HCT116 (cell line): ENCODE measurements around the gene ZPR1. TPM values are rescaled to one million over a fixed set of nuclear protein-coding genes. Genes with fewer than 3 reads are reported as not detected.
A peak's percentile ranks its signal among the peaks of the same experiment; 100 is the strongest.

ENCODE experiments used
- ATAC-seq: fragments of 200-7000 bp; cut with Tn5 transposase; 2 replicates; pipeline ENCODE4 v1.9.1; 2020; ENCODE audit warnings: mild to moderate bottlenecking, moderate library complexity
- BruUV-seq: library from RNA; stranded (reverse); fragments of 400-500 nt; replicated peaks from 2 replicates; lab custom pipeline; 2021; lab: Mats Ljungman, UMichigan
- CTCF ChIA-PET: fragments of 300-600 bp; sonication (Branson Sonifier 250); formaldehyde crosslinking; loops from one replicate; lab custom pipeline; 2021; ENCODE audit warnings: antibody characterized with exemption; lab: Charles Lee
- POLR2A ChIA-PET: fragments of 300-600, 350-600 bp; sonication (Branson Sonifier 250); formaldehyde crosslinking; loops from one replicate; lab custom pipeline; 2021; ENCODE audit warnings: antibody characterized with exemption; lab: Charles Lee
- RAD21 ChIA-PET, 2 experiments: fragments of 300-600 bp; sonication (Branson Sonifier 250); formaldehyde crosslinking; loops; one replicate each; lab custom pipeline; 2023; ENCODE audit warnings: low total read pairs in 2 of 2; ENCODE audit not compliant: uncharacterized antibody in 2 of 2, unreplicated experiment in 2 of 2, low non-redundant PET in 1 of 2; lab: Charles Lee
- DNase-seq: peaks from one replicate; pipeline ENCODE4 v3.0.0-alpha.2; 2010; ENCODE audit warnings: low read depth, low spot score
- H2AFZ ChIP-seq: fragments of 200-600 bp; shearing (Covaris generic), sonication (generic); 2 replicates; pipeline ENCODE4 v1.6.1; 2017; ENCODE audit warnings: low read depth, mixed run types, mixed read lengths, antibody characterized with exemption, low read length; ENCODE audit not compliant: poor library complexity, severe bottlenecking
- H3K27ac ChIP-seq: 2 replicates; pipeline ENCODE4 v1.5.1; 2012; ENCODE audit warnings: low read depth, low read length
- H3K27me3 ChIP-seq: fragments of 200-600 bp; sonication (generic); 2 replicates; pipeline ENCODE4 v1.6.1; 2016; ENCODE audit warnings: mixed run types, low read length, mixed read lengths; ENCODE audit not compliant: insufficient read depth
- H3K36me3 ChIP-seq, 2 experiments: fragments of 200-500 bp in 1 of 2; fragments of 200-600 bp in 1 of 2; sonication (Bioruptor generic) in 1 of 2; sonication (generic) in 1 of 2; 2 replicates each; pipeline versions ENCODE4 v1.5.1 to v1.6.1; 2014 to 2016; ENCODE audit warnings: low read length in 2 of 2, inconsistent platforms in 1 of 2, mixed read lengths in 1 of 2, mixed run types in 1 of 2; ENCODE audit not compliant: insufficient read depth in 2 of 2, control insufficient read depth in 1 of 2
- H3K4me1 ChIP-seq, 2 experiments: fragments of 200-600 bp in 1 of 2; sonication (generic) in 1 of 2; 2 replicates each; pipeline versions ENCODE4 v1.5.1 to v1.6.1; 2012 to 2017; ENCODE audit warnings: low read length in 2 of 2, inconsistent platforms in 1 of 2, mild to moderate bottlenecking in 1 of 2, mixed read lengths in 1 of 2, mixed run types in 1 of 2, moderate library complexity in 1 of 2; ENCODE audit not compliant: insufficient read depth in 2 of 2, control insufficient read depth in 1 of 2
- H3K4me2 ChIP-seq: fragments of 200-600 bp; sonication (generic); 2 replicates; pipeline ENCODE4 v1.6.1; 2017; ENCODE audit warnings: mixed run types, low read length, mixed read lengths
- H3K4me3 ChIP-seq, 2 experiments: fragments of 200-600 bp in 1 of 2; sonication (generic) in 1 of 2; replicated peaks in 1 of 2; 2 replicates each; pipeline ENCODE4 v1.5.1; 2011 to 2016; ENCODE audit warnings: low read length in 2 of 2, control low read depth in 1 of 2, low read depth in 1 of 2, mild to moderate bottlenecking in 1 of 2, mixed read lengths in 1 of 2, mixed run types in 1 of 2
- H3K79me2 ChIP-seq: fragments of 200-600 bp; sonication (generic); 2 replicates; pipeline ENCODE4 v1.6.1; 2017; ENCODE audit warnings: mild to moderate bottlenecking, mixed run types, low read length, moderate library complexity, mixed read lengths; ENCODE audit not compliant: insufficient read depth
- H3K9ac ChIP-seq: fragments of 200-600 bp; sonication (generic); 2 replicates; pipeline ENCODE4 v1.6.1; 2016; ENCODE audit warnings: low read length, mixed read lengths
- H3K9me2 ChIP-seq: fragments of 200-600 bp; sonication (generic), shearing (Covaris generic); 2 replicates; pipeline ENCODE4 v1.6.1; 2017; ENCODE audit warnings: mixed run types, mild to moderate bottlenecking, moderate library complexity; ENCODE audit not compliant: insufficient read depth
- H3K9me3 ChIP-seq, 2 experiments: fragments of 200-500 bp in 1 of 2; fragments of 200-600 bp in 1 of 2; sonication (Bioruptor generic) in 1 of 2; sonication (generic) in 1 of 2; 2 replicates each; pipeline ENCODE4 v1.6.1; 2014 to 2017; ENCODE audit warnings: low read length in 2 of 2, mixed read lengths in 2 of 2, inconsistent platforms in 1 of 2, low read depth in 1 of 2, mild to moderate bottlenecking in 1 of 2, mixed run types in 1 of 2, moderate library complexity in 1 of 2; ENCODE audit not compliant: control insufficient read depth in 1 of 2, insufficient read depth in 1 of 2
- H4K20me1 ChIP-seq: fragments of 200-600 bp; sonication (generic), shearing (Covaris generic); 2 replicates; pipeline ENCODE4 v1.6.1; 2017; ENCODE audit warnings: mixed run types, mild to moderate bottlenecking, moderate library complexity; ENCODE audit not compliant: insufficient read depth
- CEBPB ChIP-seq: IDR thresholded peaks from 2 replicates; pipeline ENCODE4 v1.6.1; 2012; ENCODE audit warnings: low read depth
- EGR1 ChIP-seq: IDR thresholded peaks from 2 replicates; pipeline ENCODE4 v1.6.1; 2012; ENCODE audit warnings: low read depth
- ELF1 ChIP-seq: IDR thresholded peaks from 2 replicates; pipeline ENCODE4 v1.6.1; 2012; ENCODE audit warnings: low read depth, borderline replicate concordance
- EZH2phosphoT487 ChIP-seq: fragments of 200-600 bp; IDR thresholded peaks from 2 replicates; pipeline ENCODE4 v1.6.1; 2018; ENCODE audit warnings: antibody characterized with exemption, borderline replicate concordance
- FOSL1 ChIP-seq: IDR thresholded peaks from 2 replicates; pipeline ENCODE4 v1.6.1; 2012; ENCODE audit warnings: low read depth
- RAD21 ChIP-seq: IDR thresholded peaks from 2 replicates; pipeline ENCODE4 v1.6.1; 2012; ENCODE audit warnings: low read depth, mild to moderate bottlenecking
- SIN3A ChIP-seq: IDR thresholded peaks from 2 replicates; pipeline ENCODE4 v1.6.1; 2012; ENCODE audit warnings: low read depth
- SP1 ChIP-seq: IDR thresholded peaks from 2 replicates; pipeline ENCODE4 v1.6.1; 2012; ENCODE audit warnings: low read depth
- SRF ChIP-seq: IDR thresholded peaks from 2 replicates; pipeline ENCODE4 v1.6.1; 2012; ENCODE audit warnings: low read depth
- TCF7L2 ChIP-seq: IDR thresholded peaks from 2 replicates; pipeline ENCODE4 v1.7.0; 2011; ENCODE audit warnings: borderline replicate concordance, inconsistent platforms; ENCODE audit not compliant: insufficient read depth, insufficient read length; ENCODE audit errors: extremely low read depth
- YY1 ChIP-seq: IDR thresholded peaks from 2 replicates; pipeline ENCODE4 v1.6.1; 2011; ENCODE audit warnings: low read length, low read depth, moderate library complexity, mild to moderate bottlenecking; ENCODE audit not compliant: insufficient replicate concordance; ENCODE audit errors: extremely low read depth
- intact Hi-C: fragments of 100-400 bp; cut with micrococcal nuclease; formaldehyde crosslinking; loops from 2 replicates; pipeline ENCODE4 v1.10.0; 2022
- total RNA-seq: library from RNA; stranded (reverse); gene quantifications from one replicate; pipeline ENCODE4 v1.2.1, GENCODE V29; 2021; ENCODE audit not compliant: unreplicated experiment
- TF ChIP-seq, protein P1 (sequence below): IDR thresholded peaks from 2 replicates; pipeline ENCODE4 v1.6.1; 2011; ENCODE audit warnings: mild to moderate bottlenecking, low read length, moderate library complexity; ENCODE audit not compliant: insufficient replicate concordance; ENCODE audit errors: extremely low read depth
- TF ChIP-seq, protein P2 (sequence below), 3 experiments: fragments of 200-600 bp in 1 of 3; sonication (generic) in 1 of 3; IDR thresholded peaks in 2 of 3; conservative IDR thresholded peaks in 1 of 3; 2 replicates each; pipeline ENCODE4 v1.5.1; 2012 to 2017; ENCODE audit warnings: low read depth in 2 of 3, low read length in 2 of 3, antibody characterized with exemption in 1 of 3, borderline replicate concordance in 1 of 3, control low read depth in 1 of 3, mild to moderate bottlenecking in 1 of 3, mixed read lengths in 1 of 3, mixed run types in 1 of 3, moderate library complexity in 1 of 3; ENCODE audit not compliant: insufficient read depth in 1 of 3
- TF ChIP-seq, protein P3 (sequence below): IDR thresholded peaks from 2 replicates; pipeline ENCODE4 v1.6.1; 2012
- TF ChIP-seq, protein P4 (sequence below): IDR thresholded peaks from 2 replicates; pipeline ENCODE4 v1.6.1; 2012

The ZPR1 gene
- total RNA-seq, 1 experiment from 2014 or later: 56.3 TPM

DNA sequence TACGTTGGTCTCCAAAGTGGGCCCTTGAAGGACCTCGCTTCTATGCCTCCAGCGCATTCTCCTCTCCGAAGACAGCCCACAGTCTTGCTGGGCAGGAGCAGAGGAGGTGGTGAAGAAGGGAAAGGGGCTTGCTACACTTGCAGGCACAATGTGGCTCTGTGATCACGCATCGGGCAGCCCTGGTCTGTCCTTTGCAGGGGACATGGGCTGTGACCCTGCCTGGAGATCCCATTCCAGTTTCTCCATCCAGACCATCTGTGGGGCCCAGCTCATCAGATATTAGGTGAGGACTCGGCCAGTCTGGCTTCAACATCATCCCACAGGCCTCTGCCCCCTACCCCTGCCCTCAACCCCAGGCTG is 48.8 kb upstream of the ZPR1 start:
- Histone ChIP-seq H3K27me3 (no peaks in the 10 kb centered on the region), H3K27ac (peak overlapping the region; percentile 15; the same call in 1 of the 2 replicates), H4K20me1 (no peaks in the 10 kb centered on the region), H3K9ac (no peak overlapping the region), H3K9me3 (no peaks in the 10 kb centered on the region), H3K9me2 (no peaks in the 10 kb centered on the region), H3K4me2 (peak overlapping the region; percentile 75; the same call in 1 of the 2 replicates), H3K79me2 (no peaks in the 10 kb centered on the region), H3K4me3 (no peak overlapping the region), H2AFZ (no peak overlapping the region), H3K4me1 (peaks cover 8 to 15% of the 10 kb centered on the region in 2 experiments), H3K36me3 (no peaks in the 10 kb centered on the region)
- TF ChIP-seq, protein P1, sequence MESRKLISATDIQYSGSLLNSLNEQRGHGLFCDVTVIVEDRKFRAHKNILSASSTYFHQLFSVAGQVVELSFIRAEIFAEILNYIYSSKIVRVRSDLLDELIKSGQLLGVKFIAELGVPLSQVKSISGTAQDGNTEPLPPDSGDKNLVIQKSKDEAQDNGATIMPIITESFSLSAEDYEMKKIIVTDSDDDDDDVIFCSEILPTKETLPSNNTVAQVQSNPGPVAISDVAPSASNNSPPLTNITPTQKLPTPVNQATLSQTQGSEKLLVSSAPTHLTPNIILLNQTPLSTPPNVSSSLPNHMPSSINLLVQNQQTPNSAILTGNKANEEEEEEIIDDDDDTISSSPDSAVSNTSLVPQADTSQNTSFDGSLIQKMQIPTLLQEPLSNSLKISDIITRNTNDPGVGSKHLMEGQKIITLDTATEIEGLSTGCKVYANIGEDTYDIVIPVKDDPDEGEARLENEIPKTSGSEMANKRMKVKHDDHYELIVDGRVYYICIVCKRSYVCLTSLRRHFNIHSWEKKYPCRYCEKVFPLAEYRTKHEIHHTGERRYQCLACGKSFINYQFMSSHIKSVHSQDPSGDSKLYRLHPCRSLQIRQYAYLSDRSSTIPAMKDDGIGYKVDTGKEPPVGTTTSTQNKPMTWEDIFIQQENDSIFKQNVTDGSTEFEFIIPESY: no peak
- no peak for TF ChIP-seq YY1
- TF ChIP-seq, protein P2, sequence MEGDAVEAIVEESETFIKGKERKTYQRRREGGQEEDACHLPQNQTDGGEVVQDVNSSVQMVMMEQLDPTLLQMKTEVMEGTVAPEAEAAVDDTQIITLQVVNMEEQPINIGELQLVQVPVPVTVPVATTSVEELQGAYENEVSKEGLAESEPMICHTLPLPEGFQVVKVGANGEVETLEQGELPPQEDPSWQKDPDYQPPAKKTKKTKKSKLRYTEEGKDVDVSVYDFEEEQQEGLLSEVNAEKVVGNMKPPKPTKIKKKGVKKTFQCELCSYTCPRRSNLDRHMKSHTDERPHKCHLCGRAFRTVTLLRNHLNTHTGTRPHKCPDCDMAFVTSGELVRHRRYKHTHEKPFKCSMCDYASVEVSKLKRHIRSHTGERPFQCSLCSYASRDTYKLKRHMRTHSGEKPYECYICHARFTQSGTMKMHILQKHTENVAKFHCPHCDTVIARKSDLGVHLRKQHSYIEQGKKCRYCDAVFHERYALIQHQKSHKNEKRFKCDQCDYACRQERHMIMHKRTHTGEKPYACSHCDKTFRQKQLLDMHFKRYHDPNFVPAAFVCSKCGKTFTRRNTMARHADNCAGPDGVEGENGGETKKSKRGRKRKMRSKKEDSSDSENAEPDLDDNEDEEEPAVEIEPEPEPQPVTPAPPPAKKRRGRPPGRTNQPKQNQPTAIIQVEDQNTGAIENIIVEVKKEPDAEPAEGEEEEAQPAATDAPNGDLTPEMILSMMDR (IDR thresholded peaks at IDR 0.05 in 2 of 3, conservative IDR thresholded peaks at IDR 0.05 in 1 of 3; ENCODE audit: borderline replicate concordance in 1 of 3, insufficient read depth in 1 of 3, low read depth in 2 of 3, low read length in 2 of 3): no peak
- no peak for TF ChIP-seq SRF
- no peak for TF ChIP-seq RAD21
- TF ChIP-seq SP1: no peak
- TF ChIP-seq CEBPB: no peak
- no peak for TF ChIP-seq SIN3A
- TF ChIP-seq FOSL1: no peak
- TF ChIP-seq ELF1: no peak
- no peak for TF ChIP-seq TCF7L2
- TF ChIP-seq, protein P3, sequence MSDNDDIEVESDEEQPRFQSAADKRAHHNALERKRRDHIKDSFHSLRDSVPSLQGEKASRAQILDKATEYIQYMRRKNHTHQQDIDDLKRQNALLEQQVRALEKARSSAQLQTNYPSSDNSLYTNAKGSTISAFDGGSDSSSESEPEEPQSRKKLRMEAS: no peak
- TF ChIP-seq EZH2phosphoT487: no peak
- TF ChIP-seq EGR1: no peak
- TF ChIP-seq, protein P4, sequence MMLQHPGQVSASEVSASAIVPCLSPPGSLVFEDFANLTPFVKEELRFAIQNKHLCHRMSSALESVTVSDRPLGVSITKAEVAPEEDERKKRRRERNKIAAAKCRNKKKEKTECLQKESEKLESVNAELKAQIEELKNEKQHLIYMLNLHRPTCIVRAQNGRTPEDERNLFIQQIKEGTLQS: no peak
- ChIA-PET POLR2A (interaction anchor here (1.2 kb wide), 1 partner anchor 45 kb away, joined by 9 read pairs; the partner anchor contains the start of gene APOA5), CTCF (interaction anchor here (0.8 to 2.9 kb wide), 11 partner anchors 14 to 342 kb away, joined by 3 to 58 read pairs (median 7); partner anchors contain the start of genes APOA5, SIDT2 and ZPR1), RAD21 (interaction anchor here (1.2 to 1.6 kb wide), 5 partner anchors 43 to 390 kb away, joined by 3 to 14 read pairs (median 3); partner anchors contain the start of gene APOA5 (in 1 of the 2))
- DNase-seq: no peak
- no TSS peak for BruUV-seq
- no peak for ATAC-seq
- intact Hi-C loops: loop anchor here (1.0 kb wide), 1 partner anchor 45 kb away; the partner anchor contains the start of gene APOA5
